ENCODE results near the gene MPPE1. TPM values are rescaled to one million over a fixed set of nuclear protein-coding genes. Genes with fewer than 3 reads are reported as not detected.

Gene MPPE1
- polyA plus RNA-seq, 1 donor from 2014 or later = 53.4 TPM

DNA sequence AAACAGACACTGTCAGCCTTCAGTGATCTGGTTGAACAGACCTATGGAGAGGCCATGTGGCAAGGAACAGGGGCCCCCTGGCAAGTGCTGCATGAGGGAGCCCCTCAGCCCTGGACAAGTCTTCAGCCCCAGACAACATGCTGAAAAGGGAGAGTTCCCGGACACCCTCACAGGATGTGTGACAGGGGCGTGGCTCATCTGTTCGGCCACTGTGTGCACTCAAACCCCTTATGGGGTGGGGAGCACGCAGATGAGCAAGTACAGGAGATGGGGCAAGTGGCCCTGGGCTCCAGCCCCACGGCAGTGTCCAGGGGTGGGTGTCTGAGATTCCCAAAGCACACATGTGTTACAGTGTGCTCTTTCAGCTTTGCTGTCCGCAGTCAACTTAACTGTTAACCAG is 35.4 kb upstream of the MPPE1 start:
- H3K9me3 ChIP-seq (ENCODE audit: low read length) = no peaks in the 10 kb centered on the region
- no peaks in the 10 kb centered on the region for H3K9me2 ChIP-seq (ENCODE audit: insufficient read depth, low read length)
- peaks cover 2% of the 10 kb centered on the region for H3K27me3 ChIP-seq (ENCODE audit: insufficient read depth, low read depth, low read length)
- no peak for TF ChIP-seq TAF1 (IDR thresholded peaks at IDR 0.05; ENCODE audit: low read depth)
- TF ChIP-seq CTCF (IDR thresholded peaks at IDR 0.05; ENCODE audit: poor library complexity, severe bottlenecking) = no peak
- no peaks in the 10 kb centered on the region for H3K79me2 ChIP-seq (replicated peaks; ENCODE audit: insufficient read depth, low read length)
- no peak overlapping the region for H3K27ac ChIP-seq (ENCODE audit: low read length)
- H3K36me3 ChIP-seq (ENCODE audit: insufficient read depth, low read length) = no peaks in the 10 kb centered on the region
- H3K9ac ChIP-seq (ENCODE audit: low read length) = no peak overlapping the region
- no peak overlapping the region for H3K4me2 ChIP-seq (ENCODE audit: low read length)
- no peak overlapping the region for H2AFZ ChIP-seq (ENCODE audit: low read depth, low read length)
- H4K20me1 ChIP-seq (ENCODE audit: insufficient read depth) = no peaks in the 10 kb centered on the region
- no peak overlapping the region for H3K4me3 ChIP-seq (ENCODE audit: low read length)
- H3F3A ChIP-seq (ENCODE audit: insufficient read depth, low read length, poor library complexity, severe bottlenecking) = no peaks in the 10 kb centered on the region

GRCh38 chr18:11940956-11941355 is 32.8 kb upstream of the MPPE1 start:
- Histone ChIP-seq H4K20me1 (ENCODE audit: insufficient read depth) (no peaks in the 10 kb centered on the region), H3K36me3 (ENCODE audit: insufficient read depth, low read length) (no peaks in the 10 kb centered on the region), H3F3A (ENCODE audit: insufficient read depth, low read length, poor library complexity, severe bottlenecking) (no peaks in the 10 kb centered on the region), H3K9me2 (ENCODE audit: insufficient read depth, low read length) (no peaks in the 10 kb centered on the region), H3K4me3 (ENCODE audit: low read length) (no peak overlapping the region), H2AFZ (ENCODE audit: low read depth, low read length) (no peak overlapping the region), H3K27ac (ENCODE audit: low read length) (no peak overlapping the region), H3K4me2 (ENCODE audit: low read length) (no peak overlapping the region), H3K79me2 (replicated peaks; ENCODE audit: insufficient read depth, low read length) (no peaks in the 10 kb centered on the region), H3K9ac (ENCODE audit: low read length) (no peak overlapping the region), H3K9me3 (ENCODE audit: low read length) (no peaks in the 10 kb centered on the region), H3K27me3 (ENCODE audit: insufficient read depth, low read depth, low read length) (no peaks in the 10 kb centered on the region)
- TF ChIP-seq MXI1 (conservative IDR thresholded peaks at IDR 0.05; ENCODE audit: poor library complexity, severe bottlenecking) (no peak), SMC3 (conservative IDR thresholded peaks at IDR 0.05; ENCODE audit: poor library complexity) (no peak), TAF1 (IDR thresholded peaks at IDR 0.05; ENCODE audit: low read depth) (no peak), RAD21 (conservative IDR thresholded peaks at IDR 0.05) (no peak), CTCF (IDR thresholded peaks at IDR 0.05; ENCODE audit: poor library complexity, severe bottlenecking) (no peak), EZH2 (IDR thresholded peaks at IDR 0.05; ENCODE audit: borderline replicate concordance, insufficient read depth, low read length, poor library complexity, severe bottlenecking) (no peak), POLR2AphosphoS5 (IDR thresholded peaks at IDR 0.05) (no peak), EP300 (conservative IDR thresholded peaks at IDR 0.05; ENCODE audit: poor library complexity, severe bottlenecking) (no peak)
- TF ChIP-seq, protein P1, sequence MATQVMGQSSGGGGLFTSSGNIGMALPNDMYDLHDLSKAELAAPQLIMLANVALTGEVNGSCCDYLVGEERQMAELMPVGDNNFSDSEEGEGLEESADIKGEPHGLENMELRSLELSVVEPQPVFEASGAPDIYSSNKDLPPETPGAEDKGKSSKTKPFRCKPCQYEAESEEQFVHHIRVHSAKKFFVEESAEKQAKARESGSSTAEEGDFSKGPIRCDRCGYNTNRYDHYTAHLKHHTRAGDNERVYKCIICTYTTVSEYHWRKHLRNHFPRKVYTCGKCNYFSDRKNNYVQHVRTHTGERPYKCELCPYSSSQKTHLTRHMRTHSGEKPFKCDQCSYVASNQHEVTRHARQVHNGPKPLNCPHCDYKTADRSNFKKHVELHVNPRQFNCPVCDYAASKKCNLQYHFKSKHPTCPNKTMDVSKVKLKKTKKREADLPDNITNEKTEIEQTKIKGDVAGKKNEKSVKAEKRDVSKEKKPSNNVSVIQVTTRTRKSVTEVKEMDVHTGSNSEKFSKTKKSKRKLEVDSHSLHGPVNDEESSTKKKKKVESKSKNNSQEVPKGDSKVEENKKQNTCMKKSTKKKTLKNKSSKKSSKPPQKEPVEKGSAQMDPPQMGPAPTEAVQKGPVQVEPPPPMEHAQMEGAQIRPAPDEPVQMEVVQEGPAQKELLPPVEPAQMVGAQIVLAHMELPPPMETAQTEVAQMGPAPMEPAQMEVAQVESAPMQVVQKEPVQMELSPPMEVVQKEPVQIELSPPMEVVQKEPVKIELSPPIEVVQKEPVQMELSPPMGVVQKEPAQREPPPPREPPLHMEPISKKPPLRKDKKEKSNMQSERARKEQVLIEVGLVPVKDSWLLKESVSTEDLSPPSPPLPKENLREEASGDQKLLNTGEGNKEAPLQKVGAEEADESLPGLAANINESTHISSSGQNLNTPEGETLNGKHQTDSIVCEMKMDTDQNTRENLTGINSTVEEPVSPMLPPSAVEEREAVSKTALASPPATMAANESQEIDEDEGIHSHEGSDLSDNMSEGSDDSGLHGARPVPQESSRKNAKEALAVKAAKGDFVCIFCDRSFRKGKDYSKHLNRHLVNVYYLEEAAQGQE (IDR thresholded peaks at IDR 0.05; ENCODE audit: borderline replicate concordance) = no peak
